Adipose tissue (tissue), 3 donors: ENCODE measurements around the gene FUT1. TPM values are rescaled to one million over a fixed set of nuclear protein-coding genes. Genes with fewer than 3 reads are reported as not detected.
"Not testable (repeated sequence)": the region's sequence is repeated elsewhere in the genome, so short reads cannot be mapped to it uniquely, and the experiment has no call there.

ENCODE experiments used
- H3K27ac ChIP-seq: one replicate; pipeline ENCODE4 v1.5.1; 2013; ENCODE audit warnings: low read depth, low read length
- WGBS, 3 donors: extraction: QIAGEN DNeasy Blood & Tissue Kit; methylation state at CpG; one replicate each; pipeline ENCODE4 v1.1.7; 2013; 5-methylcytosine and 5-hydroxymethylcytosine counted together
- polyA plus RNA-seq, 3 donors: library from polyadenylated mRNA; stranded (reverse); fragments of 200-250 nt; gene quantifications; one replicate each; pipeline ENCODE4 v1.2.3, GENCODE V29; 2013
- donor health status: healthy with polysubstance abuse.
- donor health status: Bipolar disorder and iron deficiency.
- donor health status: healthy.

The FUT1 gene
- polyA plus RNA-seq, 3 donors = 2.7 to 4.8 (median 3.5) TPM

- 36 to 55% (median 38%) methylated on average over 11 of the region's 11 CpGs for WGBS, 3 donors
These were observed 27.4 kb downstream of the FUT1 start for GRCh38 chr19:48724796-48725753.

GRCh38 chr19:48722196-48722708, 30.2 kb downstream of the FUT1 start:
- WGBS, 3 donors = 81 to 84% (median 84%) methylated on average over 11 of the region's 11 CpGs
- no peak overlapping the region for H3K27ac ChIP-seq

More at GRCh38 chr19:48724796-48725753, 27.4 kb downstream of the FUT1 start:
- H3K27ac ChIP-seq = no peak overlapping the region

- no peak overlapping the region for H3K27ac ChIP-seq
- 6 to 22% (median 22%) methylated on average over 42 of the region's 42 CpGs for WGBS, 3 donors
These were observed 31.7 kb downstream of the FUT1 start for GRCh38 chr19:48720613-48721296.

DNA sequence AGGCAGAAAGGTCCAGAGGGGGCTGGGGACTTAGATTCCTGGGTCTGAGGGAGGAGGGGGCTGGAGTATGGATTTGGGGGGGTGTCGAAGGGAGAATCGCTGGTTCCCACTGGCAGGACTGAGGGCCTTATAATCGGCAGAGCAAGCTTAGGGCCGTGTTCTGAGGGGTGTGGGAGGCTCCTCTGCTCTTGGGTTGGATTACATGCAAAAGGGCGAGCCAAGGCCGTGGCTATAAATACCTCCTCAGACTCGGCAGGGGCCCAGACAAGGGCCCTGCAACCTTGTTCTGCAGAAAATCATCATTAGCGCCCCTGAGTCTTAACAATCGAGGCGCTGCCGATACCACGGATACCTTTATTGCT, 32.2 kb downstream of the FUT1 start:
- 18 to 40% (median 28%) methylated on average over 12 of the region's 12 CpGs for WGBS, 3 donors

GRCh38 chr19:48719263-48720171, 32.9 kb downstream of the FUT1 start, which contains the start of gene MAMSTR:
Gene MAMSTR, minus strand, starts transcription at chr19:48719725. Its CDS starts 694 bp downstream, at chr19:48719031.
- H3K27ac ChIP-seq = no peak within 1 kb of the TSS
- 47 to 69% (median 64%) methylated on average over 27 to 33 of the region's 33 CpGs for WGBS, 3 donors

More for the DNA sequence above, 32.2 kb downstream of the FUT1 start:
- H3K27ac ChIP-seq = no peak overlapping the region

- whole genome bisulfite sequencing, 3 donors = 34 to 62% (median 56%) methylated on average over 15 of the region's 15 CpGs
These were observed 33.7 kb downstream of the FUT1 start for GRCh38 chr19:48718711-48719231.

GRCh38 chr19:48718106-48718505, 34.3 kb downstream of the FUT1 start:
- WGBS, 3 donors = 91 to 96% (median 91%) methylated on average over 12 to 13 of the region's 13 CpGs
- H3K27ac ChIP-seq = not testable (repeated sequence)

More at GRCh38 chr19:48718711-48719231, 33.7 kb downstream of the FUT1 start:
- no peak overlapping the region for H3K27ac ChIP-seq

- 23 to 35% (median 35%) methylated on average over 19 to 24 of the region's 24 CpGs for WGBS, 3 donors
- H3K27ac ChIP-seq = no peak overlapping the region
These were observed 35.7 kb downstream of the FUT1 start for GRCh38 chr19:48716562-48717291.

GRCh38 chr19:48715681-48716171, 36.7 kb downstream of the FUT1 start:
- H3K27ac ChIP-seq = no peak overlapping the region
- WGBS, 3 donors = 60 to 74% (median 65%) methylated on average over 18 to 19 of the region's 19 CpGs

DNA sequence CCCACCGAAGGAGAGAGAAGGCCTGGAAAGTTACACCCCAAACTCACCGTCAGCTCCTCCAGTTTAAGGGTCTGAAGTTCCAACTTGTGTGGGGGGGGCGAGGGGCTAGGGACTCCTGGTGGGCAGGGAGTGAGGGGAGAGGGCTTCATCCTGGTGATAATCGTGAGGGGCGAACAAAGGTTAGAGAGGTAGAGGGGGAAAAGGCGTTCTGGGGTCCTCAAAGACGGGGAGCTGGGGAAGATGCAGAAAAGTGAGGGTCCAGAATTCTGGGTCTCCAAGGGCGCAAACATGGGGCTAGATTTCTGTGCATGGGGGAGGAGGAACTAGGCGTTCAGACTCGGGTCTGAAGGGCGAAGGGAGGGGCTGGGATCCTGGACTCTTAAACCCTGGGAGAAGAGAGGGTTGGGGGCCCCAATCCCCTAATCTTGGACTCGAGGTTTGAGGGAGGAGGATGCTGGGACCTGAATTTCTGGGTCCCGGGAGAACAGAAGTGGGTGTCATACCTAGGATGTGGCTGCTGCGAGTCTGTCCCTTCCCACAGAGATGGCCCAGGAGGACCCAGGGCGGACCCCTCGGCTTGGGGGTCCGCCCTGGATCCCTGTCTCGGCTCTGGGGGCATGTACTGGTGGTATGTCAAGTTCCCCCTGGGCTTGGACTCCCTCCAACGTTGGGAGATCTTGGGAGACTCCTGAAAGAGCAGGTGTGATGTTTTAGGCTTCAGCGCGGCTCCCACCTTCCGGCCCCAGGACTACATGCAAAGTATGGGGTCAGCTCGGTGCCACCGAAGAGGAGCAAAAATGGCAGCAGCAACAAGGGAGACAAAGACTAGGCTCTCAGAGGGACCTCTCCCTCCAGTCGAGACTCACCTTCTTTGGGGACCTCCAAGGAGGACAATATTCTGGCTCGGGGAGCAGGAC, 37.4 kb downstream of the FUT1 start:
- WGBS, 3 donors = 53 to 57% (median 55%) methylated on average over 26 of the region's 26 CpGs
- H3K27ac ChIP-seq = no peak overlapping the region

DNA sequence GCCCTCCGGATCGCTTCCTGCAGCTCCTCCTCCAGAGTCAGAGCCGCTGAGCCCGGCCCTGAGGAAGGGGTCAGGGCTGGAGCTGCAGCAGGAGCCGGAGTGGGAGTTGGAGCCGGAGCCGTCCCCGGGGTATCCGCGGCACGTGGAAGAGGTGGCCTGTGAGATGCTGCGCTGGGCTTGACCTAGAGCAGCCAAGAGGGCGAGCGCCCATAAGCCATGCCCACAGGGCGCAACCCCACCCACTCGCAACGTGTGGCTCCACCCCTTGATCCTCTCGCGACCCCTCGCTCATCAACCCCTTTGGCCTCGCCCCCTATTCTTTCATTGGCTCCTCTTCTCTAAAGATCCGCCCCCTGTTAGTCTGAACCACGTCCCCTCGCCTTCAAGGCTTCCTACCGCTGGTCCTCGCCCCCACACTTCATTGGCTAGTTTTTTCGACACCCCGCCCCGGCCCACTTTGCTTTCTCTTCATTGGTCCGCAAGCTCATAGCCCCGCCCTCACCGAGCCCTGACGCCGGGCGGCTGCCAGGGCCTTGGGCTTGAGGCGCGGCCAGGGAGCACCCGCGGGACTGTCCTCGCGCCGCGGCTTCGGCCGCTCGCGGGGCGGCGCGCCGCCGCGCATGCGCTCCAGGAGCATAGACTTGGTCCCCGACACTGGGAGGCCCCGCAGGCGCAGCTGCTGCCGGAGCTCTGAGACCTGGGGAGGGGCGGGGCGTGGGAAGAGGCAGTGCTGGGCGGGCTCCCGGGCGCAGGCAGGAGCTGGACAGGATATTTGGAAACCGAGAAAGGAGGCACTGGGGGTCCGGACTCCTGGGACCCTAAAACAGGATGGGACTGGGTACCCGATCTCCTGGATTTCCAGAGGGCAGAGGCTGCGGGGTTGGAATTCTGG, 38.3 kb downstream of the FUT1 start:
- H3K27ac ChIP-seq = no peak overlapping the region
- 0 to 1% (median 1%) methylated on average over 67 of the region's 67 CpGs for WGBS, 3 donors

DNA sequence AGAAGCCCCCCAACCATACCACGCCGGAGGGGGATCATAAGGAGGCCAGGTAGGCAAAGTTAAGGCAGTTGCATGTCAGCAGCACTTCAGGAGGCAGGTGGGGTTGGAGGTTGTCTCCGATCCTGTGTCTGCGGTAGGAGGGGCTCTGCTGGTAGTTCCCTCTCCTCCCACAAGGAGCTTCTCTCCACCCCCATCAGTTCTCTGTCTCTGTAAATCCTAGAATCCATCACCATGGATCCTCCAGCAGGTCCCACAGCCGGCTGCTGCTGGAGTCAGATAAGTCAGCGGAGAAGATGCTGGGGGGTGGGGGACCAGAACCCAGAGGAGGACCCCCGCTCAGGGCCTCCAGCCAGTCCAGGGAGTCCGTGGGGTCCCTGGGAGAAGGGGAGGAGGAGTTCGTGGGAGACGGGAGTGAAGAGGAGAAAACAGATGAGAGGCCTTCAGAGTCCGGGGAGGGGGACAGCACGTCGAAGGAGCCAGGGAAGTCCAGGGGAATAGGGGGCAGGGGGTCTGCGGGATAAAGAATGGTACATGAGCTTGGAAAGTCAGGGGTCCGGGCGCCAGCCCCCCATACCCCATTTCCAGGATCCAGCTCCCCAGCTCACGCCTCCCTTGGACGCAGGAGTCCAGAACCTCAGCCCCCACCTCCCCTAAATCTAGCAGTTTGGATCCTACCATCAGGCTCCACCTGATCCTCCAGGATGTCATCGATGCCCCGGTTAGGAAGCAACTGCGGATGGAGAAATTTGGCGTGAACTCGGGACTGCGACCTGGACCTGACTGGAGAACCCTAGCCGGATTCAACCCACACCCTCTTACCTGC, 39.2 kb downstream of the FUT1 start:
- no peak overlapping the region for H3K27ac ChIP-seq
- WGBS, 3 donors = 19 to 25% (median 19%) methylated on average over 24 to 25 of the region's 25 CpGs

DNA sequence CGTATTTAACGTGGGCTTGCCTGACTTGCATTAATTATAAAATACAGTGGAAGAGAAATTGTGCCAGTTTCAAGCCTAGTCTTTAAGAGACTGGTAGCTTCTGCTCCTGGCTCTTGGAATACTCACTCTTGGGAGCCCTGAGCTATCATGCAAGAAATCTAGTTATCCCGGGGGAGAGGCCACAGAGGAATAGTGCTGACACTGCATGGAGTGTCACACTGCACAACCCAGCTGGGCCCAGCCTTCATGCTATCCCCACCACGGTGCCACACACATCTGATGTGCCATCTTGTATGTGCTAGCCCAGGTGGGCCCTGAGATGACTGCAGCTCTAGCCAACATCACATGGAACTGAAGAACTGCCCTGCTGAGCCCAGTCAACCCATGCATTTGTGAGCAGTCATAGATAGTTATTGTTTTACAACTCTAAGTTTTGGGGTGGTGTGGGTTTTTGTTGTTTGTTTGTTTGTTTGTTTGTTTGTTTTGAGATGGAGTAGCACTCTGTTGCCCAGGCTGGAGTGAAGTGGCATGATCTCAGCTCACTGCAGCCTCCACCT, 41.3 kb downstream of the FUT1 start:
- H3K27ac ChIP-seq = no peak overlapping the region
- WGBS, 3 donors = 91 to 94% (median 94%) methylated on average over 4 of the region's 4 CpGs

GRCh38 chr19:48708471-48708870, 44.0 kb downstream of the FUT1 start:
- no peak overlapping the region for H3K27ac ChIP-seq
- WGBS, 3 donors = 67 to 71% (median 69%) methylated on average over 10 to 11 of the region's 11 CpGs
